DND-41 (cell line): Measurements from ENCODE around the gene STON2.

Source experiments
- ATAC-seq: fragments of 200-7000 bp; cut with Tn5 transposase; 3 replicates; pipeline ENCODE4 v1.9.1; 2021; ENCODE audit warnings: low read depth; ENCODE audit not compliant: insufficient read depth
- DNase-seq: peaks from one replicate; pipeline ENCODE4 v3.0.0-alpha.2; 2020
- H2AFZ ChIP-seq: 2 replicates; pipeline ENCODE4 v1.6.0; 2012; ENCODE audit warnings: low read depth, low read length
- H3K27ac ChIP-seq: 2 replicates; pipeline ENCODE4 v1.5.1; 2012; ENCODE audit warnings: low read length, inconsistent platforms
- H3K27me3 ChIP-seq: fragments of 200-600 bp; sonication (generic); 2 replicates; pipeline ENCODE4 v1.6.0; 2012; ENCODE audit warnings: low read length, mild to moderate bottlenecking, inconsistent platforms; ENCODE audit not compliant: insufficient read depth, poor library complexity
- H3K36me3 ChIP-seq: 2 replicates; pipeline ENCODE4 v1.5.1; 2012; ENCODE audit warnings: low read length, inconsistent platforms; ENCODE audit not compliant: insufficient read depth
- H3K4me1 ChIP-seq: 2 replicates; pipeline ENCODE4 v1.5.1; 2012; ENCODE audit warnings: mild to moderate bottlenecking, low read length; ENCODE audit not compliant: insufficient read depth
- H3K4me2 ChIP-seq: 2 replicates; pipeline ENCODE4 v1.6.0; 2012; ENCODE audit warnings: mild to moderate bottlenecking, moderate library complexity, low read length, inconsistent platforms; ENCODE audit not compliant: insufficient read depth
- H3K4me3 ChIP-seq, 2 experiments: fragments of 200-600 bp in 1 of 2; shearing (Covaris generic) in 1 of 2; 2 replicates each; pipeline ENCODE4 v1.5.1; 2012 to 2016; ENCODE audit warnings: inconsistent platforms in 2 of 2, low read length in 2 of 2, mild to moderate bottlenecking in 2 of 2, low read depth in 1 of 2, moderate library complexity in 1 of 2
- H3K79me2 ChIP-seq: 2 replicates; pipeline ENCODE4 v1.6.0; 2012; ENCODE audit warnings: low read length, inconsistent platforms; ENCODE audit not compliant: insufficient read depth
- H3K9ac ChIP-seq: 2 replicates; pipeline ENCODE4 v1.6.0; 2012; ENCODE audit warnings: low read depth, mild to moderate bottlenecking, inconsistent platforms, low read length, moderate library complexity
- H3K9me3 ChIP-seq: 2 replicates; pipeline ENCODE4 v1.5.1; 2012; ENCODE audit warnings: low read length, moderate library complexity, mild to moderate bottlenecking, inconsistent platforms; ENCODE audit not compliant: insufficient read depth, severe bottlenecking
- H4K20me1 ChIP-seq: 2 replicates; pipeline ENCODE4 v1.6.0; 2012; ENCODE audit warnings: low read length; ENCODE audit not compliant: insufficient read depth
- EZH2 ChIP-seq: IDR thresholded peaks from 3 replicates; pipeline ENCODE4 v1.6.1; 2012; ENCODE audit warnings: borderline replicate concordance, low read depth, mild to moderate bottlenecking, moderate library complexity, low read length, inconsistent platforms; ENCODE audit not compliant: severe bottlenecking
- TF ChIP-seq, protein P1 (sequence below): IDR thresholded peaks from 2 replicates; pipeline ENCODE4 v1.5.1; 2012; ENCODE audit warnings: borderline replicate concordance, low read length, moderate library complexity, mild to moderate bottlenecking; ENCODE audit not compliant: poor library complexity, severe bottlenecking; ENCODE audit errors: extremely low read depth

The STON2 gene

DNA sequence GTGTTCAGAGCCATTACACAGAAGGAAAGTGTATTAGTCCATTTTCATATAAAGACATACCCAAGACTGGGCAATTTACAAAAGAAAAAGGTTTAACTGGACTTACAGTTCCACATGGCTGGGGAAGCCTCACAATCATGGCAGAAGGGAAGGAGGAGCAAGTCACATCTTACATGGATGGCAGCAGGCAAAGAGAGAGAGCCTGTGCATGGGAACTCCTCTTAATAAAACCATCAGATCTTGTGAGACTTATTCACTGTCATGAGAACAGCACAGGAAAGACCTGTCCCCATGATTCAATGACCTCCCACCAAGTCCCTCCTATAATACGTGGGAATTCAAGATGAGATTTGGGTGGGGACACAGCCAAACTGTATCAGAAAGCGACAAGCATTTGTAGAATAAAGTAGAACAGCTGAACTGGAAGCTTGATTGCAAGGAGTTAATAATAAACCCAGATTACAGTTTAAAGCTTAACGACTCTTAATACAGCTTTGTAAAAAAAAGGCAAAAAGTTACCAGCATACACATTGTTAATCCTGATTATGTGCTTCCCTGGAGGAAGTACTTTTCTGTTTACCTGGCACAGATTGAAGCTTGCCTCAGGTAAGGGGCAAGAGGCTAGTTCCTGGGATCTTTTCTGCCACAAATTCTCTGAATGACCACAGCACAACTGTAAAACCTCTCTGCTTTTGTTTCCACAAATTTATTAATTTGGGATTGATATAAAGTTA lies 18.1 kb upstream of the STON2 start:
- Histone ChIP-seq H3K4me3 (no peak overlapping the region), H3K36me3 (no peaks in the 10 kb centered on the region), H3K27ac (no peak overlapping the region), H3K9ac (no peak overlapping the region), H3K79me2 (no peaks in the 10 kb centered on the region), H3K9me3 (peaks cover 2% of the 10 kb centered on the region), H4K20me1 (no peaks in the 10 kb centered on the region), H2AFZ (no peak overlapping the region), H3K27me3 (no peaks in the 10 kb centered on the region), H3K4me1 (no peaks in the 10 kb centered on the region), H3K4me2 (no peak overlapping the region)
- no peak for TF ChIP-seq EZH2
- TF ChIP-seq, protein P1, sequence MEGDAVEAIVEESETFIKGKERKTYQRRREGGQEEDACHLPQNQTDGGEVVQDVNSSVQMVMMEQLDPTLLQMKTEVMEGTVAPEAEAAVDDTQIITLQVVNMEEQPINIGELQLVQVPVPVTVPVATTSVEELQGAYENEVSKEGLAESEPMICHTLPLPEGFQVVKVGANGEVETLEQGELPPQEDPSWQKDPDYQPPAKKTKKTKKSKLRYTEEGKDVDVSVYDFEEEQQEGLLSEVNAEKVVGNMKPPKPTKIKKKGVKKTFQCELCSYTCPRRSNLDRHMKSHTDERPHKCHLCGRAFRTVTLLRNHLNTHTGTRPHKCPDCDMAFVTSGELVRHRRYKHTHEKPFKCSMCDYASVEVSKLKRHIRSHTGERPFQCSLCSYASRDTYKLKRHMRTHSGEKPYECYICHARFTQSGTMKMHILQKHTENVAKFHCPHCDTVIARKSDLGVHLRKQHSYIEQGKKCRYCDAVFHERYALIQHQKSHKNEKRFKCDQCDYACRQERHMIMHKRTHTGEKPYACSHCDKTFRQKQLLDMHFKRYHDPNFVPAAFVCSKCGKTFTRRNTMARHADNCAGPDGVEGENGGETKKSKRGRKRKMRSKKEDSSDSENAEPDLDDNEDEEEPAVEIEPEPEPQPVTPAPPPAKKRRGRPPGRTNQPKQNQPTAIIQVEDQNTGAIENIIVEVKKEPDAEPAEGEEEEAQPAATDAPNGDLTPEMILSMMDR, result no peak
- ATAC-seq (no peak), DNase-seq (no peak)

DNA sequence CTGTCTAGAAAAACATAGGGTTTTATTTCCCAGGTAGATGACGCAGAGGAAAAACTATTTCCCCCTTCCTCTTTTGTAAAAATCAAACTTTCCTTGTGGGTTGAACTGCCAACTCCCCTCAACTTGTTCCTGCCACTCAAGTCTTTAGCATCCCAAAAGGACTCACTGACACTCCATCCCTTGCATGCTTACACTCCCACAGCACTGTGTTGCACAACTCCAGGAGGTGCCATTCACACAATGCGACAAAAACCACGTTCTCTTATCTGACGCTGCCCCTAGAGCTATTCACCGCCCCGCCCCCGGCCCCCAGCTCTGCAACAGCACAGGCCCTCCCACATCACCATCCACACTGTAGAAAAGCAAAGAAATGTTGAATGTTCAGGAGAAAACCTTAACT lies 16.9 kb upstream of the STON2 start:
- no peak overlapping the region for H3K4me3 ChIP-seq
- DNase-seq, result no peak
- no peaks in the 10 kb centered on the region for H3K27me3 ChIP-seq
- no peak for ATAC-seq
- H3K9ac ChIP-seq, result no peak overlapping the region
- TF ChIP-seq EZH2, result no peak
- TF ChIP-seq, protein P1, result no peak
- no peak overlapping the region for H2AFZ ChIP-seq
- no peaks in the 10 kb centered on the region for H3K4me1 ChIP-seq
- no peak overlapping the region for H3K4me2 ChIP-seq
- H3K36me3 ChIP-seq, result no peaks in the 10 kb centered on the region
- no peak overlapping the region for H3K27ac ChIP-seq
- no peaks in the 10 kb centered on the region for H3K79me2 ChIP-seq
- H4K20me1 ChIP-seq, result no peaks in the 10 kb centered on the region
- H3K9me3 ChIP-seq, result peaks cover 2% of the 10 kb centered on the region

DNA sequence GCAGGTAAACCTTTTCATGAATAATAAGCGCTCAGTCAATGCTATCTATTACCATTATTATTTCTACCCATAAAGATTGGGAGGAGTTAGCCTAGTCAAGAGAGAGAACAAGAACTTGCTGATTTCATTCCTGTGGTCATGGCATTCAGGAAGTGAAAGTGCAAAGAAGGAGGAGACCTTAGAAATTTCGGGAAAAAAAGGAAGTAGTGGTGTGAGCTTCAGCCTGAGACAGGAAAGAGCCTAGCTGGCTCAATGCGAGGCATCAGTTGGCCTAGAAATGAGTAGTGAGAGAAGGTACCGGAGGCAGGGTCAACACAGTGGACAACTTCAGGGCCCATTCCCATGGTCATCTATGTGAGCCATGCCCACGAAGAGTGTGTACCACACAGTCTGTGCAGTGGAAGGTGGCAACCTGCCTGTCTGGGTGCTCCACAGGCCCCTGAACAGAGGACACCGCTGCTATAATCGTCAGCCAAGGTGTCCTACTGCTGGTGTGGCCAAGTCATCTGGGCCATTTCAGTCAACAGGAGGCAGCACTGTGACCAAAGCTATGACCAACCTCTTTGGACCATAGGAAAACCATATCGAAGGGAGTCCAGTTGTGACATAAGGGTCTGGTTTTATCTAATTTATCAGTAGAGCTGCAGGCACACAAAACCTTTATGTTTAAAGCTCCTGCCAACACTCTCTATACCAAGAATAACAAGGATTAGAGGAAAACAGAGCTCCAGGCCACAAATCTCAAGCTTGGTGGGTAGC lies 16.2 kb upstream of the STON2 start:
- no peaks in the 10 kb centered on the region for H3K27me3 ChIP-seq
- H3K79me2 ChIP-seq, result no peaks in the 10 kb centered on the region
- ATAC-seq, result no peak
- H3K4me1 ChIP-seq, result no peaks in the 10 kb centered on the region
- H3K4me2 ChIP-seq, result no peak overlapping the region
- no peak overlapping the region for H3K4me3 ChIP-seq
- no peaks in the 10 kb centered on the region for H3K36me3 ChIP-seq
- H4K20me1 ChIP-seq, result no peaks in the 10 kb centered on the region
- no peak overlapping the region for H3K27ac ChIP-seq
- H3K9ac ChIP-seq, result no peak overlapping the region
- no peak overlapping the region for H2AFZ ChIP-seq
- DNase-seq, result no peak
- peaks cover 2% of the 10 kb centered on the region for H3K9me3 ChIP-seq
- TF ChIP-seq, protein P1, result no peak
- TF ChIP-seq EZH2, result no peak
